Suprapubic skin (tissue), 4 donors: Measurements from ENCODE around the gene SKAP1. TPM values are rescaled to one million over a fixed set of nuclear protein-coding genes. Genes with fewer than 3 reads are reported as not detected.

ENCODE experiments used
- DNase-seq, 2 donors: peaks; one replicate each; pipeline ENCODE4 v3.0.0-alpha.2; 2019; ENCODE audit warnings: low spot score in 2 of 2
- H3K27ac ChIP-seq: fragments of 200-600 bp; sonication (generic); one replicate; pipeline ENCODE4 v1.5.1; 2019
- H3K27me3 ChIP-seq: fragments of 200-600 bp; sonication (generic); one replicate; pipeline ENCODE4 v1.5.1; 2019
- H3K36me3 ChIP-seq: fragments of 200-600 bp; sonication (generic); one replicate; pipeline ENCODE4 v1.5.1; 2019
- H3K4me1 ChIP-seq: fragments of 200-600 bp; sonication (generic); one replicate; pipeline ENCODE4 v1.5.1; 2019
- H3K4me3 ChIP-seq: fragments of 200-600 bp; sonication (generic); one replicate; pipeline ENCODE4 v1.5.1; 2019; ENCODE audit warnings: mild to moderate bottlenecking
- H3K9me3 ChIP-seq: fragments of 200-600 bp; sonication (generic); one replicate; pipeline ENCODE4 v1.5.1; 2019
- EP300 ChIP-seq: sonication (generic); formaldehyde crosslinking; IDR thresholded peaks from one replicate; pipeline ENCODE4 v1.6.1; 2017; ENCODE audit warnings: antibody characterized with exemption
- POLR2A ChIP-seq, 2 donors: fragments of 450-650 bp; IDR thresholded peaks; one replicate each; pipeline ENCODE4 v1.6.1; 2017; ENCODE audit warnings: antibody characterized with exemption in 2 of 2, mild to moderate bottlenecking in 2 of 2, moderate library complexity in 2 of 2
- POLR2AphosphoS5 ChIP-seq, 3 donors: sonication (generic); formaldehyde crosslinking; IDR thresholded peaks; one replicate each; pipeline ENCODE4 v1.6.1; 2017; ENCODE audit warnings: antibody characterized with exemption in 3 of 3
- WGBS: methylation state at CpG from one replicate; pipeline ENCODE4 v1.1.5; 2018; 5-methylcytosine and 5-hydroxymethylcytosine counted together
- total RNA-seq, 4 donors: library from RNA; depleted of rRNA; stranded (reverse); fragments of >200 nt; gene quantifications; one replicate each; pipeline ENCODE4 v1.1.0, GENCODE V29; 2016
- TF ChIP-seq, protein P1 (sequence below), 2 donors: fragments of 200-600 bp in 1 of 2; fragments of 450-650 bp in 1 of 2; sonication (generic) in 1 of 2; IDR thresholded peaks; one replicate each; pipeline ENCODE4 v1.5.1; 2016 to 2019; ENCODE audit warnings: antibody characterized with exemption in 2 of 2, mild to moderate bottlenecking in 1 of 2, moderate library complexity in 1 of 2

Gene SKAP1
- total RNA-seq, 4 donors from 2014 or later = 1.0 to 1.5 TPM; not detected in 2

GRCh38 chr17:48391444-48391843, 38.6 kb downstream of the SKAP1 start:
- Histone ChIP-seq H3K27me3 (peaks cover 43% of the 10 kb centered on the region), H3K9me3 (no peaks in the 10 kb centered on the region), H3K27ac (no peak overlapping the region), H3K36me3 (no peaks in the 10 kb centered on the region), H3K4me3 (no peak overlapping the region), H3K4me1 (no peaks in the 10 kb centered on the region)
- WGBS = 42% methylated on average over 1 of the region's 1 CpG
- TF ChIP-seq POLR2AphosphoS5 (IDR thresholded peaks at IDR 0.05) (no peak), EP300 (no peak), POLR2A (IDR thresholded peaks at IDR 0.05) (no peak)
- TF ChIP-seq, protein P1, sequence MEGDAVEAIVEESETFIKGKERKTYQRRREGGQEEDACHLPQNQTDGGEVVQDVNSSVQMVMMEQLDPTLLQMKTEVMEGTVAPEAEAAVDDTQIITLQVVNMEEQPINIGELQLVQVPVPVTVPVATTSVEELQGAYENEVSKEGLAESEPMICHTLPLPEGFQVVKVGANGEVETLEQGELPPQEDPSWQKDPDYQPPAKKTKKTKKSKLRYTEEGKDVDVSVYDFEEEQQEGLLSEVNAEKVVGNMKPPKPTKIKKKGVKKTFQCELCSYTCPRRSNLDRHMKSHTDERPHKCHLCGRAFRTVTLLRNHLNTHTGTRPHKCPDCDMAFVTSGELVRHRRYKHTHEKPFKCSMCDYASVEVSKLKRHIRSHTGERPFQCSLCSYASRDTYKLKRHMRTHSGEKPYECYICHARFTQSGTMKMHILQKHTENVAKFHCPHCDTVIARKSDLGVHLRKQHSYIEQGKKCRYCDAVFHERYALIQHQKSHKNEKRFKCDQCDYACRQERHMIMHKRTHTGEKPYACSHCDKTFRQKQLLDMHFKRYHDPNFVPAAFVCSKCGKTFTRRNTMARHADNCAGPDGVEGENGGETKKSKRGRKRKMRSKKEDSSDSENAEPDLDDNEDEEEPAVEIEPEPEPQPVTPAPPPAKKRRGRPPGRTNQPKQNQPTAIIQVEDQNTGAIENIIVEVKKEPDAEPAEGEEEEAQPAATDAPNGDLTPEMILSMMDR (IDR thresholded peaks at IDR 0.05) = no peak
- no peak for DNase-seq

DNA sequence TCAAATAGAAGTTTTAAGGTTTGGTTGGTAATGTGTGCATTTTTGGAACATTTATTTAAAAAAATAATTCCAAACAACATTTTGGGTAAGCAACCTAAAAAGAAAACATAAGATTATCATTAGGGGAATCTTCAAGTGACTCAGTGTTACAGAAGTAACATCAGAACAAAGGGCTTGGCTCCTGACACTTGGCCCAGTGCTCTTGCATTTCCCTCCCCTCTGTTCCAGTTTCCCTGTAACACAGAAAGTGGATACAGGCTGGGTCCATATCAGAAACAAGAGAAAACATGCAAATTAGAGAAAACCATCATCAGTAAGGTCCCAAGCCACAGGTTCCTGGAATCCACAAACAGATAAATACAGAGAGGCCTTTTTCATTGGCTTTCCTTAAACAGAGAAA, 40.1 kb downstream of the SKAP1 start:
- no peaks in the 10 kb centered on the region for H3K36me3 ChIP-seq
- no peak for TF ChIP-seq POLR2AphosphoS5 (IDR thresholded peaks at IDR 0.05)
- TF ChIP-seq POLR2A (IDR thresholded peaks at IDR 0.05) = no peak
- no peak for TF ChIP-seq EP300
- TF ChIP-seq, protein P1 (IDR thresholded peaks at IDR 0.05) = no peak
- H3K9me3 ChIP-seq = no peaks in the 10 kb centered on the region
- no peak for DNase-seq
- H3K27me3 ChIP-seq = peaks cover 47% of the 10 kb centered on the region
- no peaks in the 10 kb centered on the region for H3K4me1 ChIP-seq
- no peak overlapping the region for H3K4me3 ChIP-seq
- H3K27ac ChIP-seq = no peak overlapping the region

GRCh38 chr17:48388955-48389743, 40.9 kb downstream of the SKAP1 start:
- 71% methylated on average over 5 of the region's 5 CpGs for WGBS
- Histone ChIP-seq H3K27me3 (peaks cover 46% of the 10 kb centered on the region), H3K9me3 (no peaks in the 10 kb centered on the region), H3K36me3 (no peaks in the 10 kb centered on the region), H3K4me1 (no peaks in the 10 kb centered on the region), H3K4me3 (no peak overlapping the region), H3K27ac (no peak overlapping the region)
- no peak for TF ChIP-seq POLR2A (IDR thresholded peaks at IDR 0.05)
- DNase-seq = no peak

DNA sequence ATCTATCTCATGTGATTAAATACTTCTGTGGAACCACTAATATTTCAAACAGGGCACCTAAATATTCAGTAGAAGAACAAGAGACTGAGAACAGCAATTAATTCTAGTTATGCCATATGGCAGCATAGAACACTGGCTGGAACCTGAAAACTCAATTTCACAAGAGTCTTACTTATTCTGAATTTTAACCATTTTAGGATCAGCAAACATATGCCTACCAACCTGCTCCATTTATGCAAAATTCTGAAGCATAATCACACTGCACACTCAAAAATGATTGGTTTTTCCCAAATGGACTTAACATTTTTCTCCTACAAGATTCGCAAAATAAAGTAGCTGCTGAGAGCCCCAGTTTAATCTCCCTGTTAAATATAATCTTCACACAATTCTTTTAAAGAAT, 43.2 kb downstream of the SKAP1 start:
- peaks cover 42% of the 10 kb centered on the region for H3K27me3 ChIP-seq
- WGBS = 91% methylated on average over 1 of the region's 1 CpG
- H3K4me1 ChIP-seq = no peaks in the 10 kb centered on the region
- no peak overlapping the region for H3K4me3 ChIP-seq
- TF ChIP-seq POLR2AphosphoS5 (IDR thresholded peaks at IDR 0.05) (no peak), POLR2A (IDR thresholded peaks at IDR 0.05) (no peak)
- TF ChIP-seq, protein P1 (IDR thresholded peaks at IDR 0.05) = no peak
- H3K9me3 ChIP-seq = no peaks in the 10 kb centered on the region
- H3K36me3 ChIP-seq = no peaks in the 10 kb centered on the region
- no peak for DNase-seq
- no peak overlapping the region for H3K27ac ChIP-seq

GRCh38 chr17:48385319-48385718, 44.7 kb downstream of the SKAP1 start:
- H3K36me3 ChIP-seq = no peaks in the 10 kb centered on the region
- no peaks in the 10 kb centered on the region for H3K4me1 ChIP-seq
- peaks cover 48% of the 10 kb centered on the region for H3K27me3 ChIP-seq
- TF ChIP-seq EP300 = no peak
- no peak for DNase-seq
- WGBS = 84% methylated on average over 1 of the region's 1 CpG
- no peak overlapping the region for H3K27ac ChIP-seq
- H3K4me3 ChIP-seq = no peak overlapping the region
- no peaks in the 10 kb centered on the region for H3K9me3 ChIP-seq

DNA sequence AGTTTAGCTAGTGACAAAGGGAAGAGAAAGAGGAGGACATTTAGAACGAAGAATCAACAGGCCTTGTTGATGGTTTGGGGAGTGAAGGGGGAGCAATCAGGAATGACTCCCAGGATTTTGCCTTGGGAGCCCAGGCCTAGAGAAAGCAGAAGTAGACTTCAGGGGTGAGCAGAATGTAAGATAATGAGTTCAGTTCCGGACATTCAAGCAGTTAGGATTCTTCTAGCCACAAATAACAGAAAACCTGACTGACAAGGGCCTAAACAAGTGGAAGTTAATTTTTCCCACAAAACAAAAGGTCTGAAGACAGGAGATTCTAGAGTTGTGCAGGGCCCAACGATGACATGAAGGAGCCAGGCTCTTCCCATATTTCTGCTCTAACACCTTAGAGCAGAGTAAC, 45.9 kb downstream of the SKAP1 start:
- H3K27ac ChIP-seq = no peak overlapping the region
- H3K9me3 ChIP-seq = no peaks in the 10 kb centered on the region
- H3K4me3 ChIP-seq = no peak overlapping the region
- H3K4me1 ChIP-seq = no peaks in the 10 kb centered on the region
- TF ChIP-seq, protein P1 (IDR thresholded peaks at IDR 0.05) = no peak
- TF ChIP-seq POLR2A (IDR thresholded peaks at IDR 0.05) = no peak
- TF ChIP-seq EP300 = no peak
- TF ChIP-seq POLR2AphosphoS5 (IDR thresholded peaks at IDR 0.05) = no peak
- H3K36me3 ChIP-seq = no peaks in the 10 kb centered on the region
- H3K27me3 ChIP-seq = peaks cover 53% of the 10 kb centered on the region
- no peak for DNase-seq
- 92% methylated on average over 3 of the region's 3 CpGs for WGBS
